OCI-LY3 (cell line): ENCODE measurements around the gene SPECC1L.

ENCODE experiments used
- H2AFZ ChIP-seq: fragments of 200-600, 300-600 bp; shearing (Covaris generic); 2 replicates; pipeline ENCODE4 v1.6.0; 2014; ENCODE audit warnings: antibody characterized with exemption, low read depth, low read length
- H3K27ac ChIP-seq: fragments of 200-600, 300-600 bp; sonication (generic); 2 replicates; pipeline ENCODE4 v1.5.1; 2014; ENCODE audit warnings: mild to moderate bottlenecking, low read length, moderate library complexity, mixed read lengths
- H3K27me3 ChIP-seq: fragments of 200-600, 300-600 bp; sonication (generic); 2 replicates; pipeline ENCODE4 v1.6.1; 2014; ENCODE audit warnings: low read depth, low read length, mixed read lengths
- H3K36me3 ChIP-seq: fragments of 200-600, 300-600 bp; sonication (generic); replicated peaks from 2 replicates; pipeline ENCODE3; 2014; ENCODE audit warnings: low read depth, low read length, mixed read lengths
- H3K4me1 ChIP-seq: fragments of 300-600, 200-600 bp; sonication (generic); 2 replicates; pipeline ENCODE4 v1.6.1; 2014; ENCODE audit warnings: low read length, mixed read lengths
- H3K4me2 ChIP-seq: fragments of 200-600, 300-600 bp; sonication (generic); 2 replicates; pipeline ENCODE4 v1.6.1; 2014; ENCODE audit warnings: low read length, mixed read lengths
- H3K4me3 ChIP-seq: fragments of 300-600, 200-600 bp; sonication (generic); 2 replicates; pipeline ENCODE4 v1.5.1; 2014; ENCODE audit warnings: antibody characterized with exemption, mild to moderate bottlenecking, low read length, moderate library complexity
- H3K79me2 ChIP-seq: fragments of 300-600, 200-600 bp; shearing (Covaris generic); 2 replicates; pipeline ENCODE4 v1.6.1; 2014; ENCODE audit warnings: mild to moderate bottlenecking, low read length, mixed read lengths
- H3K9ac ChIP-seq: fragments of 300-600, 200-600 bp; shearing (Covaris generic); 2 replicates; pipeline ENCODE4 v1.6.0; 2014; ENCODE audit warnings: mild to moderate bottlenecking, low read length, moderate library complexity
- H3K9me3 ChIP-seq: fragments of 200-600, 300-600 bp; shearing (Covaris generic); 2 replicates; pipeline ENCODE4 v1.6.1; 2014; ENCODE audit warnings: low read length, mixed read lengths; ENCODE audit not compliant: insufficient read depth
- H4K20me1 ChIP-seq: fragments of 200-600, 300-600 bp; sonication (generic); 2 replicates; pipeline ENCODE4 v1.6.1; 2016; ENCODE audit warnings: low read length, mixed read lengths; ENCODE audit not compliant: insufficient read depth
- CTCF ChIP-seq: fragments of 200-600, 300-600 bp; sonication (generic); IDR thresholded peaks from 2 replicates; pipeline ENCODE4 v1.5.1; 2014; ENCODE audit warnings: antibody characterized with exemption, low read length, low read depth
- EZH2phosphoT487 ChIP-seq: fragments of 200-600 bp; shearing (Covaris generic); IDR thresholded peaks from 2 replicates; pipeline ENCODE4 v1.6.1; 2018; ENCODE audit warnings: antibody characterized with exemption, mixed run types, low read depth

The SPECC1L gene

GRCh38 chr22:24398409-24398808 lies 127.8 kb downstream of the SPECC1L start:
- H3K27me3 ChIP-seq = no peaks in the 10 kb centered on the region
- H4K20me1 ChIP-seq = peaks cover 3% of the 10 kb centered on the region; the same call in 1 of the 2 replicates
- H3K4me3 ChIP-seq = no peak overlapping the region
- TF ChIP-seq CTCF (no peak), EZH2phosphoT487 (no peak)
- H2AFZ ChIP-seq = no peak overlapping the region
- H3K36me3 ChIP-seq = peaks cover 29% of the 10 kb centered on the region
- peaks cover 38% of the 10 kb centered on the region for H3K4me1 ChIP-seq
- H3K27ac ChIP-seq = no peak overlapping the region
- no peak overlapping the region for H3K9ac ChIP-seq
- no peaks in the 10 kb centered on the region for H3K9me3 ChIP-seq
- no peak overlapping the region for H3K4me2 ChIP-seq
- no peaks in the 10 kb centered on the region for H3K79me2 ChIP-seq

GRCh38 chr22:24400034-24400725 lies 129.5 kb downstream of the SPECC1L start:
- Histone ChIP-seq H3K27me3 (no peaks in the 10 kb centered on the region), H3K79me2 (no peaks in the 10 kb centered on the region), H3K4me3 (no peak overlapping the region; the same call in 1 of the 2 replicates), H3K4me1 (peaks cover 42% of the 10 kb centered on the region), H3K9ac (no peak overlapping the region), H4K20me1 (peaks cover 3% of the 10 kb centered on the region; the same call in 1 of the 2 replicates), H3K4me2 (peak overlapping the region; percentile 73), H3K27ac (0 out of 2 replicates have a peak overlapping the region, but pooled peaks have one; percentile 1), H3K9me3 (no peaks in the 10 kb centered on the region), H2AFZ (no peak overlapping the region), H3K36me3 (peaks cover 38% of the 10 kb centered on the region)
- TF ChIP-seq EZH2phosphoT487 = no peak
- TF ChIP-seq CTCF = no peak

- Histone ChIP-seq H3K79me2 (no peaks in the 10 kb centered on the region), H3K9me3 (no peaks in the 10 kb centered on the region), H3K27me3 (no peaks in the 10 kb centered on the region), H4K20me1 (peaks cover 3% of the 10 kb centered on the region; the same call in 1 of the 2 replicates), H3K9ac (no peak overlapping the region), H2AFZ (no peak overlapping the region), H3K4me3 (peak overlapping the region; percentile 23; the same call in 1 of the 2 replicates), H3K4me2 (peak overlapping the region; percentile 73), H3K36me3 (peaks cover 38% of the 10 kb centered on the region), H3K27ac (peak overlapping the region; percentile 69), H3K4me1 (peaks cover 42% of the 10 kb centered on the region)
- TF ChIP-seq EZH2phosphoT487 (no peak), CTCF (no peak)
These were observed 130.3 kb downstream of the SPECC1L start for GRCh38 chr22:24400726-24401596.

GRCh38 chr22:24401931-24402367 lies 131.3 kb downstream of the SPECC1L start:
- Histone ChIP-seq H2AFZ (no peak overlapping the region), H3K27ac (peak overlapping the region; percentile 69)

More at GRCh38 chr22:24401931-24402367, 131.3 kb downstream of the SPECC1L start:
- Histone ChIP-seq H3K79me2 (no peaks in the 10 kb centered on the region), H3K9me3 (no peaks in the 10 kb centered on the region), H3K27me3 (no peaks in the 10 kb centered on the region), H4K20me1 (peaks cover 3% of the 10 kb centered on the region; the same call in 1 of the 2 replicates), H3K4me3 (peak overlapping the region; percentile 43; the same call in 1 of the 2 replicates), H3K36me3 (peaks cover 33% of the 10 kb centered on the region), H3K9ac (peak overlapping the region; percentile 42; the same call in 1 of the 2 replicates), H3K4me2 (peak overlapping the region; percentile 73), H3K4me1 (peaks cover 42% of the 10 kb centered on the region)
- TF ChIP-seq EZH2phosphoT487 = no peak
- TF ChIP-seq CTCF = 0 out of 2 replicates have a peak, but pooled peaks have one; percentile 3
